H9 (cell line): Measurements from ENCODE around the gene SLC35F2. TPM values are rescaled to one million over a fixed set of nuclear protein-coding genes. Genes with fewer than 3 reads are reported as not detected.
"Not testable (repeated sequence)": the region's sequence is repeated elsewhere in the genome, so short reads cannot be mapped to it uniquely, and the experiment has no call there.

Source experiments
- DNase-seq: peaks from one replicate; pipeline ENCODE4 v3.0.0-alpha.2; 2017
- H2AFZ ChIP-seq: one replicate; pipeline ENCODE4 v1.6.1; 2013; ENCODE audit warnings: mild to moderate bottlenecking, low read length, control low read depth, moderate library complexity
- H2AK5ac ChIP-seq: 2 replicates; pipeline ENCODE4 v1.6.1; 2013; ENCODE audit warnings: low read length, control low read depth, mixed read lengths; ENCODE audit not compliant: insufficient read length
- H2BK120ac ChIP-seq: one replicate; pipeline ENCODE4 v1.6.1; 2013; ENCODE audit warnings: low read depth, mild to moderate bottlenecking, low read length, control low read depth, inconsistent platforms; ENCODE audit not compliant: poor library complexity, severe bottlenecking
- H2BK12ac ChIP-seq: 2 replicates; pipeline ENCODE4 v1.6.1; 2013; ENCODE audit warnings: low read length, control low read depth, mixed read lengths, low read depth; ENCODE audit not compliant: insufficient read length
- H2BK15ac ChIP-seq: 2 replicates; pipeline ENCODE4 v1.6.1; 2013; ENCODE audit warnings: low read depth, low read length, control low read depth
- H2BK20ac ChIP-seq: one replicate; pipeline ENCODE4 v1.6.1; 2013; ENCODE audit warnings: low read depth, mild to moderate bottlenecking, low read length, control low read depth, inconsistent platforms; ENCODE audit not compliant: poor library complexity, severe bottlenecking
- H2BK5ac ChIP-seq: 2 replicates; pipeline ENCODE4 v1.6.1; 2013; ENCODE audit warnings: low read length, control low read depth, mixed read lengths; ENCODE audit not compliant: insufficient read length
- H3K14ac ChIP-seq: 2 replicates; pipeline ENCODE4 v1.6.1; 2013; ENCODE audit warnings: low read length, control low read depth; ENCODE audit not compliant: insufficient read depth
- H3K18ac ChIP-seq: 2 replicates; pipeline ENCODE4 v1.6.1; 2013; ENCODE audit warnings: low read depth, mild to moderate bottlenecking, mixed read lengths, low read length, control low read depth; ENCODE audit not compliant: insufficient read length
- H3K23ac ChIP-seq: 2 replicates; pipeline ENCODE4 v1.6.1; 2013; ENCODE audit warnings: low read length, control low read depth, mixed read lengths, low read depth; ENCODE audit not compliant: insufficient read length
- H3K23me2 ChIP-seq: 2 replicates; pipeline ENCODE4 v1.6.1; 2013; ENCODE audit warnings: low read depth, mild to moderate bottlenecking, mixed read lengths, low read length, control low read depth; ENCODE audit not compliant: insufficient read length, poor library complexity, severe bottlenecking
- H3K27ac ChIP-seq: 2 replicates; pipeline ENCODE4 v1.5.1; 2013; ENCODE audit warnings: low read length, control low read depth, mixed read lengths, low read depth; ENCODE audit not compliant: insufficient read length
- H3K27me3 ChIP-seq: 2 replicates; pipeline ENCODE4 v1.6.1; 2013; ENCODE audit warnings: low read length, control low read depth, inconsistent platforms; ENCODE audit not compliant: insufficient read depth
- H3K4ac ChIP-seq: 2 replicates; pipeline ENCODE4 v1.6.1; 2013; ENCODE audit warnings: low read depth, mild to moderate bottlenecking, control low read depth, inconsistent platforms, low read length, moderate library complexity
- H3K4me1 ChIP-seq: 2 replicates; pipeline ENCODE4 v1.6.1; 2013; ENCODE audit warnings: low read length, control low read depth, inconsistent platforms; ENCODE audit not compliant: insufficient read depth
- H3K4me2 ChIP-seq: 2 replicates; pipeline ENCODE4 v1.6.1; 2013; ENCODE audit warnings: low read length, control low read depth, mixed read lengths; ENCODE audit not compliant: insufficient read length, insufficient read depth
- H3K56ac ChIP-seq: 2 replicates; pipeline ENCODE4 v1.6.1; 2013; ENCODE audit warnings: low read depth, mild to moderate bottlenecking, mixed read lengths, low read length, control low read depth; ENCODE audit not compliant: insufficient read length
- H3K79me1 ChIP-seq: 2 replicates; pipeline ENCODE4 v1.6.1; 2013; ENCODE audit warnings: low read depth, mild to moderate bottlenecking, moderate library complexity, low read length, control low read depth, inconsistent platforms; ENCODE audit not compliant: insufficient read depth, poor library complexity, severe bottlenecking
- H3K79me2 ChIP-seq: 2 replicates; pipeline ENCODE4 v1.6.1; 2013; ENCODE audit warnings: low read length, control low read depth, inconsistent platforms; ENCODE audit not compliant: insufficient read depth
- H3K9ac ChIP-seq: 2 replicates; pipeline ENCODE4 v1.6.1; 2013; ENCODE audit warnings: low read length, control low read depth, mixed read lengths; ENCODE audit not compliant: insufficient read length; ENCODE audit errors: extremely low read depth
- H3K9me3 ChIP-seq: one replicate; pipeline ENCODE4 v1.6.1; 2013; ENCODE audit warnings: low read depth, low read length, inconsistent platforms; ENCODE audit not compliant: control insufficient read depth
- H3T11ph ChIP-seq: one replicate; pipeline ENCODE4 v1.6.1; 2013; ENCODE audit warnings: mild to moderate bottlenecking, low read length, control low read depth, inconsistent platforms
- H4K20me1 ChIP-seq: one replicate; pipeline ENCODE4 v1.6.1; 2013; ENCODE audit not compliant: control insufficient read depth, insufficient read length, insufficient read depth
- H4K5ac ChIP-seq: 2 replicates; pipeline ENCODE4 v1.6.1; 2013; ENCODE audit warnings: low read depth, mild to moderate bottlenecking, mixed read lengths, low read length, control low read depth; ENCODE audit not compliant: insufficient read length
- H4K8ac ChIP-seq: replicated peaks from 2 replicates; pipeline ENCODE4 v1.6.1; 2013; ENCODE audit warnings: low read length, control low read depth, mixed read lengths, low read depth; ENCODE audit not compliant: insufficient read length
- H4K91ac ChIP-seq: 2 replicates; pipeline ENCODE4 v1.6.1; 2013; ENCODE audit warnings: low read depth, mild to moderate bottlenecking, moderate library complexity, mixed read lengths, low read length, control low read depth; ENCODE audit not compliant: insufficient read length
- H3K27ac Mint-ChIP-seq, 3 experiments: 2 replicates in 2 of 3; 3 replicates in 1 of 3; pipeline ENCODE4 v1.8.0; 2020 to 2021; ENCODE audit warnings: mixed read lengths in 3 of 3, mild to moderate bottlenecking in 1 of 3, moderate library complexity in 1 of 3
- H3K27me3 Mint-ChIP-seq: 2 replicates; pipeline ENCODE4 v1.8.0; 2021; ENCODE audit warnings: low read depth, mild to moderate bottlenecking, moderate library complexity, mixed read lengths
- H3K36me3 Mint-ChIP-seq, 3 experiments: 2 replicates in 2 of 3; 3 replicates in 1 of 3; pipeline ENCODE4 v1.8.0; 2020 to 2021; ENCODE audit warnings: low read depth in 3 of 3, mixed read lengths in 3 of 3; ENCODE audit not compliant: insufficient read depth in 1 of 3
- H3K4me1 Mint-ChIP-seq, 2 experiments: 2 replicates each; pipeline ENCODE4 v1.8.0; 2020; ENCODE audit warnings: mixed read lengths in 2 of 2
- H3K4me3 Mint-ChIP-seq, 2 experiments: 2 replicates in 1 of 2; 3 replicates in 1 of 2; pipeline ENCODE4 v1.8.0; 2020 to 2021; ENCODE audit warnings: mild to moderate bottlenecking in 2 of 2, mixed read lengths in 2 of 2, moderate library complexity in 1 of 2
- H3K9me3 Mint-ChIP-seq, 2 experiments: 2 replicates in 1 of 2; 3 replicates in 1 of 2; pipeline ENCODE4 v1.8.0; 2020; ENCODE audit warnings: mild to moderate bottlenecking in 2 of 2, mixed read lengths in 2 of 2, moderate library complexity in 1 of 2
- WGBS: extraction: QIAGEN DNeasy Blood & Tissue Kit; methylation state at CpG from one replicate; pipeline ENCODE4 v1.1.7; 2013; ENCODE audit warnings: missing lambda C conversion rate, low lambda C conversion rate, mixed read lengths; ENCODE audit not compliant: insufficient read length; ENCODE audit errors: extremely low coverage; 5-methylcytosine and 5-hydroxymethylcytosine counted together
- total RNA-seq: library from RNA; stranded (reverse); gene quantifications from 2 replicates; pipeline ENCODE4 v1.2.1, GENCODE V29; 2021
- TF ChIP-seq, protein P1 (sequence below): fragments of 200-600 bp; sonication (generic); conservative IDR thresholded peaks from 3 replicates; pipeline ENCODE4 v1.8.0; 2021; ENCODE audit warnings: antibody characterized with exemption, mild to moderate bottlenecking

SLC35F2 gene
- total RNA-seq, 1 experiment from 2014 or later, result 24.0 TPM

DNA sequence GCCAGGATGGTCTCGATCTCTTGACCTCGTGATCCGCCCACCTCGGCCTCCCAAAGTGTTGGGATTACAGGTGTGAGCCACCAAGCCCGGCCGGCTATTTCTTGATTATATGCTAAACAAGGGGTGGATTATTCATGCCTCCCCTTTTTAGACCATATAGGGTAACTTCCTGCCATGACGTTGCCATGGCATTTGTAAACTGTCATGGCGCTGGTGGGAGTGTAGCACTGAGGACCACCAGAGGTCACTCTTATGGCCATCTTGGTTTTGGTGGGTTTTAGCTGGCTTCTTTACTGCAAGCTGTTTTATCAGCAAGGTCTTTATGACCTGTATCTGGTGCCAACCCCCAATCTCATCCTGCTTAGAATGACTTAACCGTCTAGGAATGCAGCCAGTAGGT lies 22.9 kb upstream of the SLC35F2 start:
- not testable (repeated sequence) for H2BK15ac ChIP-seq, H3K23ac ChIP-seq, H4K8ac ChIP-seq, H3K27ac Mint-ChIP-seq, H2BK5ac ChIP-seq, H2BK12ac ChIP-seq, H2AK5ac ChIP-seq, H3K36me3 Mint-ChIP-seq, H3K4me2 ChIP-seq, H3K56ac ChIP-seq, DNase-seq, H3K79me2 ChIP-seq, H4K20me1 ChIP-seq, H3K18ac ChIP-seq, H2BK120ac ChIP-seq, H4K5ac ChIP-seq, H4K91ac ChIP-seq, H3K4me3 Mint-ChIP-seq, H3K27me3 ChIP-seq, H3K79me1 ChIP-seq, H3K23me2 ChIP-seq, H3K14ac ChIP-seq, H3K9me3 ChIP-seq, H2AFZ ChIP-seq, H3K4ac ChIP-seq, H3T11ph ChIP-seq, H3K9me3 Mint-ChIP-seq, H3K27ac ChIP-seq, H3K27me3 Mint-ChIP-seq, H3K4me1 ChIP-seq, H3K9ac ChIP-seq, H2BK20ac ChIP-seq
- TF ChIP-seq, protein P1, sequence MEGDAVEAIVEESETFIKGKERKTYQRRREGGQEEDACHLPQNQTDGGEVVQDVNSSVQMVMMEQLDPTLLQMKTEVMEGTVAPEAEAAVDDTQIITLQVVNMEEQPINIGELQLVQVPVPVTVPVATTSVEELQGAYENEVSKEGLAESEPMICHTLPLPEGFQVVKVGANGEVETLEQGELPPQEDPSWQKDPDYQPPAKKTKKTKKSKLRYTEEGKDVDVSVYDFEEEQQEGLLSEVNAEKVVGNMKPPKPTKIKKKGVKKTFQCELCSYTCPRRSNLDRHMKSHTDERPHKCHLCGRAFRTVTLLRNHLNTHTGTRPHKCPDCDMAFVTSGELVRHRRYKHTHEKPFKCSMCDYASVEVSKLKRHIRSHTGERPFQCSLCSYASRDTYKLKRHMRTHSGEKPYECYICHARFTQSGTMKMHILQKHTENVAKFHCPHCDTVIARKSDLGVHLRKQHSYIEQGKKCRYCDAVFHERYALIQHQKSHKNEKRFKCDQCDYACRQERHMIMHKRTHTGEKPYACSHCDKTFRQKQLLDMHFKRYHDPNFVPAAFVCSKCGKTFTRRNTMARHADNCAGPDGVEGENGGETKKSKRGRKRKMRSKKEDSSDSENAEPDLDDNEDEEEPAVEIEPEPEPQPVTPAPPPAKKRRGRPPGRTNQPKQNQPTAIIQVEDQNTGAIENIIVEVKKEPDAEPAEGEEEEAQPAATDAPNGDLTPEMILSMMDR, result peak; percentile 29; the same call in 2 of the 3 replicates
- peaks cover 11 to 27% of the 10 kb centered on the region in 2 experiments for H3K4me1 Mint-ChIP-seq
- WGBS, result no CpG with 5 or more reads among the region's 9 CpGs
